IPS-15b (cell line): ENCODE results near the gene KIAA1549.

ENCODE experiments used
- H3K27me3 ChIP-seq: one replicate; pipeline ENCODE4 v1.6.1; 2013; ENCODE audit warnings: low read length; ENCODE audit not compliant: control insufficient read depth, insufficient read depth
- H3K36me3 ChIP-seq: one replicate; pipeline ENCODE4 v1.6.1; 2013; ENCODE audit warnings: low read length; ENCODE audit not compliant: control insufficient read depth, insufficient read depth
- H3K4me1 ChIP-seq: one replicate; pipeline ENCODE4 v1.6.1; 2013; ENCODE audit warnings: mild to moderate bottlenecking, low read length; ENCODE audit not compliant: control insufficient read depth, insufficient read depth
- H3K4me3 ChIP-seq: one replicate; pipeline ENCODE4 v1.5.1; 2013; ENCODE audit warnings: low read depth, low read length
- H3K9ac ChIP-seq: one replicate; pipeline ENCODE4 v1.6.1; 2013; ENCODE audit warnings: low read depth, mild to moderate bottlenecking, low read length
- H3K9me3 ChIP-seq: one replicate; pipeline ENCODE4 v1.6.1; 2013; ENCODE audit warnings: mild to moderate bottlenecking, low read length; ENCODE audit not compliant: control insufficient read depth, insufficient read depth

KIAA1549 gene

GRCh38 chr7:138835087-138835486, 146.1 kb downstream of the KIAA1549 start:
- Histone ChIP-seq H3K9me3 (no peaks in the 10 kb centered on the region), H3K4me3 (no peak overlapping the region), H3K9ac (no peak overlapping the region), H3K27me3 (no peaks in the 10 kb centered on the region), H3K36me3 (peaks cover 4% of the 10 kb centered on the region), H3K4me1 (no peaks in the 10 kb centered on the region)

GRCh38 chr7:138834583-138834982, 146.6 kb downstream of the KIAA1549 start:
- Histone ChIP-seq H3K27me3 (no peaks in the 10 kb centered on the region), H3K4me3 (no peak overlapping the region), H3K36me3 (peaks cover 4% of the 10 kb centered on the region), H3K4me1 (no peaks in the 10 kb centered on the region), H3K9ac (no peak overlapping the region), H3K9me3 (no peaks in the 10 kb centered on the region)

- H3K4me3 ChIP-seq: no peak overlapping the region
- H3K4me1 ChIP-seq: no peaks in the 10 kb centered on the region
- H3K9ac ChIP-seq: no peak overlapping the region
- H3K36me3 ChIP-seq: peaks cover 4% of the 10 kb centered on the region
- no peaks in the 10 kb centered on the region for H3K27me3 ChIP-seq
- no peaks in the 10 kb centered on the region for H3K9me3 ChIP-seq
These were observed 147.6 kb downstream of the KIAA1549 start for GRCh38 chr7:138833596-138833995.

- no peaks in the 10 kb centered on the region for H3K27me3 ChIP-seq
- no peak overlapping the region for H3K9ac ChIP-seq
- H3K4me1 ChIP-seq: no peaks in the 10 kb centered on the region
- H3K36me3 ChIP-seq: peaks cover 4% of the 10 kb centered on the region
- no peaks in the 10 kb centered on the region for H3K9me3 ChIP-seq
- H3K4me3 ChIP-seq: no peak overlapping the region
These were observed 148.2 kb downstream of the KIAA1549 start for GRCh38 chr7:138832966-138833365.

GRCh38 chr7:138829335-138829734, 151.9 kb downstream of the KIAA1549 start:
- no peaks in the 10 kb centered on the region for H3K9me3 ChIP-seq
- H3K27me3 ChIP-seq: no peaks in the 10 kb centered on the region
- no peak overlapping the region for H3K9ac ChIP-seq

GRCh38 chr7:138828302-138828701, 152.9 kb downstream of the KIAA1549 start:
- Histone ChIP-seq H3K27me3 (no peaks in the 10 kb centered on the region), H3K9ac (no peak overlapping the region), H3K4me1 (no peaks in the 10 kb centered on the region), H3K4me3 (no peak overlapping the region), H3K36me3 (no peaks in the 10 kb centered on the region), H3K9me3 (no peaks in the 10 kb centered on the region)

More at GRCh38 chr7:138829335-138829734, 151.9 kb downstream of the KIAA1549 start:
- H3K36me3 ChIP-seq: no peaks in the 10 kb centered on the region
- H3K4me1 ChIP-seq: no peaks in the 10 kb centered on the region
- no peak overlapping the region for H3K4me3 ChIP-seq

- Histone ChIP-seq H3K4me1 (no peaks in the 10 kb centered on the region), H3K9me3 (no peaks in the 10 kb centered on the region), H3K36me3 (no peaks in the 10 kb centered on the region), H3K9ac (no peak overlapping the region), H3K4me3 (no peak overlapping the region), H3K27me3 (no peaks in the 10 kb centered on the region)
These were observed 156.0 kb downstream of the KIAA1549 start for GRCh38 chr7:138825049-138825721.

GRCh38 chr7:138822867-138823535, 158.2 kb downstream of the KIAA1549 start:
- H3K9me3 ChIP-seq: no peaks in the 10 kb centered on the region

GRCh38 chr7:138821912-138822311, 159.3 kb downstream of the KIAA1549 start:
- no peak overlapping the region for H3K4me3 ChIP-seq
- H3K36me3 ChIP-seq: no peaks in the 10 kb centered on the region
- H3K27me3 ChIP-seq: no peaks in the 10 kb centered on the region
- no peaks in the 10 kb centered on the region for H3K9me3 ChIP-seq
- H3K9ac ChIP-seq: no peak overlapping the region
- H3K4me1 ChIP-seq: no peaks in the 10 kb centered on the region

More at GRCh38 chr7:138822867-138823535, 158.2 kb downstream of the KIAA1549 start:
- Histone ChIP-seq H3K4me3 (no peak overlapping the region), H3K27me3 (no peaks in the 10 kb centered on the region), H3K4me1 (no peaks in the 10 kb centered on the region), H3K9ac (no peak overlapping the region), H3K36me3 (no peaks in the 10 kb centered on the region)

GRCh38 chr7:138819625-138820024, 161.6 kb downstream of the KIAA1549 start:
- Histone ChIP-seq H3K4me3 (no peak overlapping the region), H3K9ac (no peak overlapping the region), H3K4me1 (no peaks in the 10 kb centered on the region), H3K27me3 (no peaks in the 10 kb centered on the region), H3K9me3 (no peaks in the 10 kb centered on the region), H3K36me3 (no peaks in the 10 kb centered on the region)

GRCh38 chr7:138816650-138817049, 164.5 kb downstream of the KIAA1549 start:
- Histone ChIP-seq H3K27me3 (no peaks in the 10 kb centered on the region), H3K36me3 (no peaks in the 10 kb centered on the region), H3K9ac (no peak overlapping the region)

GRCh38 chr7:138814816-138815332, 166.3 kb downstream of the KIAA1549 start:
- H3K9me3 ChIP-seq: no peaks in the 10 kb centered on the region
- no peaks in the 10 kb centered on the region for H3K4me1 ChIP-seq
- H3K4me3 ChIP-seq: no peak overlapping the region
- H3K9ac ChIP-seq: no peak overlapping the region
- no peaks in the 10 kb centered on the region for H3K36me3 ChIP-seq
- H3K27me3 ChIP-seq: no peaks in the 10 kb centered on the region

More at GRCh38 chr7:138816650-138817049, 164.5 kb downstream of the KIAA1549 start:
- Histone ChIP-seq H3K4me3 (no peak overlapping the region), H3K4me1 (no peaks in the 10 kb centered on the region), H3K9me3 (no peaks in the 10 kb centered on the region)
